Kidney epithelial cell (primary cell): ENCODE results near the gene HTR3E. TPM values are rescaled to one million over a fixed set of nuclear protein-coding genes. Genes with fewer than 3 reads are reported as not detected.
"Not testable (repeated sequence)": the region's sequence is repeated elsewhere in the genome, so short reads cannot be mapped to it uniquely, and the experiment has no call there.

ENCODE experiments used
- DNase-seq: peaks from one replicate; pipeline ENCODE4 v3.0.0-alpha.2; 2010; ENCODE audit warnings: low read depth
- H3K27me3 ChIP-seq: 2 replicates; pipeline ENCODE4 v1.6.0; 2011; ENCODE audit warnings: low read length; ENCODE audit not compliant: control insufficient read depth, insufficient read depth
- H3K36me3 ChIP-seq: 2 replicates; pipeline ENCODE4 v1.5.1; 2011; ENCODE audit warnings: low read length; ENCODE audit not compliant: control insufficient read depth, insufficient read depth
- H3K4me3 ChIP-seq: 2 replicates; pipeline ENCODE4 v1.5.1; 2011; ENCODE audit warnings: low read depth, mild to moderate bottlenecking, control low read depth, low read length
- CTCF ChIP-seq: IDR thresholded peaks from 2 replicates; pipeline ENCODE4 v1.5.1; 2011; ENCODE audit warnings: mild to moderate bottlenecking, moderate library complexity, low read length, control low read depth, inconsistent platforms; ENCODE audit not compliant: insufficient read depth, poor library complexity, severe bottlenecking
- total RNA-seq: library from RNA; depleted of rRNA; stranded (reverse); fragments of >200 nt; gene quantifications from 2 replicates; pipeline ENCODE4 v1.2.3, GENCODE V29; 2015

HTR3E gene
- total RNA-seq, 1 donor from 2014 or later = not detected

GRCh38 chr3:184066211-184066610 lies 30.7 kb upstream of the HTR3E start:
- Histone ChIP-seq H3K4me3 (no peak overlapping the region), H3K27me3 (no peaks in the 10 kb centered on the region), H3K36me3 (no peaks in the 10 kb centered on the region)
- no peak for TF ChIP-seq CTCF
- no peak for DNase-seq

DNA sequence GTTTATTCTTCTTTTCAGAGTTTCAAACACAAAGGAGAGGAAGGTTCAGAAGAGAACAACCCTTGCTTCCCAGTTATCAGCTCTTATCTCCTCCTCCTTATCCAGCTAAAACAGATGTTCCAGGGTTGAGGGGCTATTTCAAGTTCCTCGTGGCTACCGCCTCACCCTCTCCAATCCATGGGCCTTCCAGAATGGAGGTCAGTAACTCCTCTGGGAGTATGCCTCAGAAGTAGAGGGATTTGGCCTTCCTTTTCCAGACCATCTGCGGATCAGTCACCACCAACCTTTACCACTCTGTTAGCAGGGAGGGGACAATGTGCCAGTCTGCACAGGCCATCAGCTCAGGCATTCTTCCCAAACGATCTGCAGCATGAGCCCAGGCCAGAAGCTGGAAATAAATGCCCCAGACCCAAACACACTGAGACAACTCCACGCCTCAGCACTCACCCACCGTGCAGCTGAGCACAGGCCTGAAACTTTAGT lies 29.2 kb upstream of the HTR3E start:
- Histone ChIP-seq H3K4me3 (no peak overlapping the region), H3K36me3 (no peaks in the 10 kb centered on the region), H3K27me3 (no peaks in the 10 kb centered on the region)
- no peak for DNase-seq
- no peak for TF ChIP-seq CTCF

- TF ChIP-seq CTCF = no peak
- Histone ChIP-seq H3K4me3 (no peak overlapping the region), H3K36me3 (no peaks in the 10 kb centered on the region), H3K27me3 (no peaks in the 10 kb centered on the region)
- no peak for DNase-seq
These were observed 28.5 kb upstream of the HTR3E start for GRCh38 chr3:184068344-184068743.

- H3K4me3 ChIP-seq, H3K36me3 ChIP-seq, DNase-seq, H3K27me3 ChIP-seq: not testable (repeated sequence)
These were observed 25.7 kb upstream of the HTR3E start for GRCh38 chr3:184071142-184071541.

DNA sequence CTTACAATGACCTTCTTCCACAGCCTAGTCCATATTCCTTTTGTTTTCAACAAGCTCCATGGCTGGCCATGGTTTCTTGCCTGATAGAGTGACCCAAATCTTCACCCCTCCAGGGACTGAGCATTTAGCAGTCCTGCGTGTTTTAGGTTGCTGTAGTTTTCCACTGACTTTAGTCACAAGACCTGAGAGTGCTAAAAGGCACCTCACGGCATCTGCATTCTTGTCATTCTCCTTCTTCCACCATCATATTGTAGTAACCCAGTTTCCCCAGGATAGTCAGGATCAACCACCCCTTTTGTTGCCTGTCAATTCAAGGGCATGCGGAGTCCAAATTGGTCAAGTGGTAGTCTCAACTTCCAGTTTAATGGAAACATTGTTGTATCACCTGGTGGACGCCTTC lies 23.2 kb upstream of the HTR3E start:
- H3K4me3 ChIP-seq = no peak overlapping the region
- H3K36me3 ChIP-seq = no peaks in the 10 kb centered on the region
- DNase-seq = no peak
- TF ChIP-seq CTCF = no peak
- H3K27me3 ChIP-seq = no peaks in the 10 kb centered on the region

GRCh38 chr3:184075901-184076300 lies 21.0 kb upstream of the HTR3E start:
- no peak overlapping the region for H3K4me3 ChIP-seq
- H3K27me3 ChIP-seq = no peaks in the 10 kb centered on the region
- no peak for TF ChIP-seq CTCF
- no peaks in the 10 kb centered on the region for H3K36me3 ChIP-seq
- no peak for DNase-seq
